ENCODE results near the gene DACT3.
A peak's percentile ranks its signal among the peaks of the same experiment; 100 is the strongest.

DACT3 gene

GRCh38 chr19:46661020-46661731 lies at the start of gene DACT3:
TSS of gene DACT3 (minus strand) at chr19:46661182. CDS start at chr19:46661064, 118 bp downstream.
- DNase-seq, result peak; percentile 99 to 100 (median 99)

- DNase-seq, result no peak
These were observed 49.7 kb upstream of the DACT3 start for GRCh38 chr19:46710687-46711086.

GRCh38 chr19:46704379-46705076 lies 43.5 kb upstream of the DACT3 start:
- peak; percentile 86 to 94 (median 90) for DNase-seq

GRCh38 chr19:46700704-46701103 lies 39.7 kb upstream of the DACT3 start:
- no peak for DNase-seq

GRCh38 chr19:46698395-46699321 lies 37.7 kb upstream of the DACT3 start:
- no peak for DNase-seq

GRCh38 chr19:46697204-46697960 lies 36.4 kb upstream of the DACT3 start:
- no peak for DNase-seq

GRCh38 chr19:46696866-46697203 lies 35.9 kb upstream of the DACT3 start:
- no peak for DNase-seq

- DNase-seq, result no peak
These were observed 35.1 kb upstream of the DACT3 start for GRCh38 chr19:46696052-46696451.

- DNase-seq, result no peak
These were observed 32.8 kb upstream of the DACT3 start for GRCh38 chr19:46693760-46694159.

GRCh38 chr19:46692918-46693722 lies 32.1 kb upstream of the DACT3 start:
- DNase-seq, result no peak

GRCh38 chr19:46691948-46692347 lies 31.0 kb upstream of the DACT3 start:
- no peak for DNase-seq

- DNase-seq, result no peak
These were observed 30.1 kb upstream of the DACT3 start for GRCh38 chr19:46691104-46691503.

GRCh38 chr19:46689358-46689757 lies 28.4 kb upstream of the DACT3 start:
- no peak for DNase-seq

GRCh38 chr19:46687438-46688145 lies 26.6 kb upstream of the DACT3 start:
- DNase-seq, result no peak

- no peak for DNase-seq
These were observed 24.2 kb upstream of the DACT3 start for GRCh38 chr19:46685189-46685588.

GRCh38 chr19:46678110-46678732 lies 17.2 kb upstream of the DACT3 start:
- peak in 2 of 4 experiments; percentile 25 to 46 for DNase-seq

- DNase-seq, result no peak
These were observed 13.6 kb upstream of the DACT3 start for GRCh38 chr19:46674416-46675178.

- DNase-seq, result no peak
These were observed 9.8 kb upstream of the DACT3 start for GRCh38 chr19:46670813-46671212.

GRCh38 chr19:46668662-46669061 lies 7.7 kb upstream of the DACT3 start:
- DNase-seq, result no peak

- no peak for DNase-seq
These were observed 4.1 kb upstream of the DACT3 start for GRCh38 chr19:46665072-46665471.
